SK-N-SH treated with all-trans-retinoic acid at 6 μM for 48 hours (cell line): ENCODE data around the gene UCK1.

Source experiments
- ATAC-seq: fragments of 200-7000 bp; cut with Tn5 transposase; 3 replicates; pipeline ENCODE4 v1.9.1; 2020; ENCODE audit warnings: mild to moderate bottlenecking, moderate library complexity
- ARNTL ChIP-seq: fragments of 450-650 bp; formaldehyde crosslinking; IDR thresholded peaks from 2 replicates; pipeline ENCODE4 v1.5.0; 2020; ENCODE audit warnings: low read depth, mild to moderate bottlenecking, moderate library complexity, borderline replicate concordance
- BACH2 ChIP-seq: fragments of 250-450 bp; sonication (Bioruptor Pico); IDR thresholded peaks from 2 replicates; pipeline ENCODE4 v1.9.0; 2021; ENCODE audit warnings: mild to moderate bottlenecking, borderline replicate concordance
- CREB5 ChIP-seq: fragments of 250-450 bp; sonication (Bioruptor Pico); IDR thresholded peaks from 2 replicates; pipeline ENCODE4 v1.5.1; 2020; ENCODE audit warnings: low read depth, mild to moderate bottlenecking, moderate library complexity
- CSDC2 ChIP-seq: fragments of 250-450 bp; sonication (Bioruptor Pico); IDR thresholded peaks from 2 replicates; pipeline ENCODE4 v1.5.0; 2020; ENCODE audit warnings: mild to moderate bottlenecking, moderate library complexity
- CSRNP3 ChIP-seq: fragments of 250-450 bp; sonication (Bioruptor Pico); IDR thresholded peaks from 2 replicates; pipeline ENCODE4 v1.5.1; 2021; ENCODE audit warnings: mild to moderate bottlenecking, moderate library complexity
- ESRRG ChIP-seq: fragments of 250-450 bp; sonication (Bioruptor Pico); IDR thresholded peaks from 2 replicates; pipeline ENCODE4 v1.6.1; 2021; ENCODE audit warnings: mild to moderate bottlenecking
- GLIS3 ChIP-seq: fragments of 250-450 bp; sonication (Bioruptor Pico); IDR thresholded peaks from 2 replicates; pipeline ENCODE4 v1.5.0; 2020; ENCODE audit warnings: mild to moderate bottlenecking, moderate library complexity
- ISL1 ChIP-seq: fragments of 250-450 bp; sonication (Bioruptor Pico); IDR thresholded peaks from 2 replicates; pipeline ENCODE4 v2.1.2; 2022; ENCODE audit warnings: mild to moderate bottlenecking, moderate library complexity
- OSR1 ChIP-seq: fragments of 250-450 bp; sonication (Bioruptor Pico); IDR thresholded peaks from 2 replicates; pipeline ENCODE4 v1.8.0; 2022; ENCODE audit warnings: moderate library complexity, mild to moderate bottlenecking, inconsistent platforms
- PATZ1 ChIP-seq: fragments of 250-450 bp; sonication (Bioruptor Pico); IDR thresholded peaks from 2 replicates; pipeline ENCODE4 v1.8.0; 2020; ENCODE audit warnings: mild to moderate bottlenecking, moderate library complexity, borderline replicate concordance
- POU6F1 ChIP-seq: fragments of 250-450 bp; sonication (Bioruptor Pico); IDR thresholded peaks from 2 replicates; pipeline ENCODE4 v1.8.0; 2021; ENCODE audit warnings: low read depth, mild to moderate bottlenecking, moderate library complexity, borderline replicate concordance
- PPARA ChIP-seq: fragments of 250-450 bp; sonication (Bioruptor Pico); IDR thresholded peaks from 2 replicates; pipeline ENCODE4 v1.5.0; 2020; ENCODE audit warnings: mild to moderate bottlenecking, borderline replicate concordance
- RARB ChIP-seq: fragments of 250-450 bp; sonication (Bioruptor Pico); IDR thresholded peaks from 2 replicates; pipeline ENCODE4 v1.8.0; 2021; ENCODE audit warnings: mild to moderate bottlenecking, moderate library complexity
- SNAI2 ChIP-seq: fragments of 250-450 bp; sonication (Bioruptor Pico); IDR thresholded peaks from 2 replicates; pipeline ENCODE4 v1.5.0; 2020; ENCODE audit warnings: mild to moderate bottlenecking, moderate library complexity
- TCF4 ChIP-seq: fragments of 250-450 bp; sonication (Bioruptor Pico); IDR thresholded peaks from 2 replicates; pipeline ENCODE4 v1.8.0; 2021; ENCODE audit warnings: mild to moderate bottlenecking, moderate library complexity, borderline replicate concordance
- TOX ChIP-seq: fragments of 250-450 bp; sonication (Bioruptor Pico); IDR thresholded peaks from 2 replicates; pipeline ENCODE4 v1.8.0; 2021; ENCODE audit warnings: mild to moderate bottlenecking, moderate library complexity, borderline replicate concordance
- ZC3H10 ChIP-seq: fragments of 250-450 bp; sonication (Bioruptor Pico); IDR thresholded peaks from 2 replicates; pipeline ENCODE4 v1.5.1; 2021; ENCODE audit warnings: mild to moderate bottlenecking, moderate library complexity
- ZFP30 ChIP-seq: fragments of 450-650 bp; formaldehyde crosslinking; IDR thresholded peaks from 2 replicates; pipeline ENCODE4 v1.5.0; 2022; ENCODE audit warnings: mild to moderate bottlenecking, moderate library complexity
- ZNF565 ChIP-seq: fragments of 450-650 bp; formaldehyde crosslinking; conservative IDR thresholded peaks from 2 replicates; pipeline ENCODE4 v1.5.0; 2020; ENCODE audit warnings: low read depth, mild to moderate bottlenecking, moderate library complexity
- ZNF70 ChIP-seq: fragments of 450-650 bp; formaldehyde crosslinking; IDR thresholded peaks from 2 replicates; pipeline ENCODE4 v1.5.0; 2020; ENCODE audit warnings: mild to moderate bottlenecking, moderate library complexity
- ZNF8 ChIP-seq: fragments of 450-650 bp; formaldehyde crosslinking; IDR thresholded peaks from 2 replicates; pipeline ENCODE4 v1.5.0; 2020; ENCODE audit warnings: mild to moderate bottlenecking, moderate library complexity

Gene UCK1

GRCh38 chr9:131559421-131560000, 28.4 kb upstream of the UCK1 start:
- no peak for ATAC-seq
- no peak for TF ChIP-seq ZNF70 (CRISPR knock-in tag)
- no peak for TF ChIP-seq ISL1
- no peak for TF ChIP-seq PPARA (CRISPR knock-in tag)
- TF ChIP-seq GLIS3 (CRISPR knock-in tag), result no peak
- no peak for TF ChIP-seq ZNF565
- no peak for TF ChIP-seq BACH2 (CRISPR knock-in tag)
- no peak for TF ChIP-seq CSDC2 (CRISPR knock-in tag)
- TF ChIP-seq ZFP30 (CRISPR knock-in tag), result no peak
- TF ChIP-seq SNAI2 (CRISPR knock-in tag), result no peak
- no peak for TF ChIP-seq ZNF8 (CRISPR knock-in tag)
- no peak for TF ChIP-seq TCF4 (CRISPR knock-in tag)
- no peak for TF ChIP-seq ARNTL (CRISPR knock-in tag)
- TF ChIP-seq RARB (CRISPR knock-in tag), result no peak
- no peak for TF ChIP-seq CSRNP3 (CRISPR knock-in tag)
- TF ChIP-seq PATZ1, result no peak
- no peak for TF ChIP-seq ESRRG
- no peak for TF ChIP-seq CREB5 (CRISPR knock-in tag)
- no peak for TF ChIP-seq OSR1 (CRISPR knock-in tag)
- no peak for TF ChIP-seq ZC3H10 (CRISPR knock-in tag)
- no peak for TF ChIP-seq POU6F1

- no peak for ATAC-seq
- TF ChIP-seq OSR1 (CRISPR knock-in tag), result no peak
- TF ChIP-seq ZFP30 (CRISPR knock-in tag), result no peak
- TF ChIP-seq CSRNP3 (CRISPR knock-in tag), result no peak
- no peak for TF ChIP-seq TOX (CRISPR knock-in tag)
- no peak for TF ChIP-seq ZNF70 (CRISPR knock-in tag)
- TF ChIP-seq ARNTL (CRISPR knock-in tag), result no peak
- TF ChIP-seq CSDC2 (CRISPR knock-in tag), result no peak
- no peak for TF ChIP-seq PATZ1
- no peak for TF ChIP-seq BACH2 (CRISPR knock-in tag)
- TF ChIP-seq ZC3H10 (CRISPR knock-in tag), result no peak
- no peak for TF ChIP-seq RARB (CRISPR knock-in tag)
- TF ChIP-seq PPARA (CRISPR knock-in tag), result no peak
- TF ChIP-seq SNAI2 (CRISPR knock-in tag), result no peak
- TF ChIP-seq TCF4 (CRISPR knock-in tag), result no peak
- no peak for TF ChIP-seq ZNF565
- no peak for TF ChIP-seq GLIS3 (CRISPR knock-in tag)
- no peak for TF ChIP-seq POU6F1
- TF ChIP-seq ESRRG, result no peak
These were observed 26.9 kb upstream of the UCK1 start for GRCh38 chr9:131557855-131558548.
